CD4-positive, alpha-beta T cell treated with Interleukin-6 for 4 hours (primary cell): ENCODE measurements around the gene HADHB.
A peak's percentile ranks its signal among the peaks of the same experiment; 100 is the strongest.

Experiments
- DNase-seq: peaks from one replicate; pipeline ENCODE4 v3.0.0-alpha.2; 2020; ENCODE audit warnings: mixed read lengths

Gene HADHB

GRCh38 chr2:26244309-26245230 lies at the start of gene HADHB, which contains the start of gene HADHA:
HADHB (plus strand) TSS chr2:26244939; CDS start chr2:26254255, 9,316 bp downstream.
HADHA (minus strand) TSS chr2:26244632; CDS start chr2:26244596, 36 bp downstream.
- DNase-seq = peak; percentile 86

GRCh38 chr2:26195040-26195984 lies 49.4 kb upstream of the HADHB start:
- no peak for DNase-seq

GRCh38 chr2:26196683-26197418 lies 47.9 kb upstream of the HADHB start:
- no peak for DNase-seq

GRCh38 chr2:26197516-26197915 lies 47.2 kb upstream of the HADHB start:
- DNase-seq = no peak

GRCh38 chr2:26202981-26203490 lies 41.7 kb upstream of the HADHB start:
- DNase-seq = no peak

- DNase-seq = no peak
Observed at GRCh38 chr2:26203906-26204305, 40.8 kb upstream of the HADHB start.

DNA sequence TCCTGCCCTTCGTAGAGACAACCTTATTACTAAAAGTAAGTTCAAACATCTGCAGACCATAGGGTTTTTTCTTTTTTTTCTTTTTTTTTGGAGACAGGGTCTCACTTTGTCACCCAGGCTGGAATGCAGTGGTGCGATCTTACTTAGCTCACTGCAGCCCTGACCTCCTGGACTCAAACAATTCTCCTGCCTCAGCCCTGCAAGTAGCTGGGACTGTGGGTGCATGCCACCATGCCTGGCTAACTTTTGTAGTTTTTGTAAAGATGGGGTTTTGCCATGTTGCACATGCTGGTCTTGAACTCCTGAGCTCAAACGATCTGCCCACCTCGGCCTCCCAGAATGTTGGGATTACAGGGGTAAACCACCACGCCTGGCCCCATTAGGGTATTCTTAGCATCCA lies 32.7 kb upstream of the HADHB start:
- DNase-seq = no peak

DNA sequence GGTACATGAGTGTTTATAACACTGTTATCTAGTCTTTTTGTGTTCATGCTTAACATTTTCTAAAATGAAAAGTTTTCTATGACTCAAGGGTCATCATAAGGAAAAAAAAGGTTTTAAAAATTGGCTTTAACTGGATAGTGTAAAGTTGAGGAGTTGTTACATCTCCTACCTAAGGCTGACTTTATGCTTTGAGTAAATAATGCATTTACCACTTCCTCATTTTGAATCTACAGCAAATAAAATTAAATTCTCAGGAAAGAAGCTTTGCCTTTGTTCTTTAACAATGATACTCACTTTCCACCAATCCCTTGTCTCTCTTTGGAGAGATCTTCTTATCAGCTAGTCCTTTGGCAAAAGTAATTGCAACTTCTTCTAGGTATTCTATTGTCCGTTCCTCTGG lies 30.0 kb upstream of the HADHB start:
- no peak for DNase-seq

GRCh38 chr2:26215833-26216232 lies 28.9 kb upstream of the HADHB start:
- DNase-seq = no peak

DNA sequence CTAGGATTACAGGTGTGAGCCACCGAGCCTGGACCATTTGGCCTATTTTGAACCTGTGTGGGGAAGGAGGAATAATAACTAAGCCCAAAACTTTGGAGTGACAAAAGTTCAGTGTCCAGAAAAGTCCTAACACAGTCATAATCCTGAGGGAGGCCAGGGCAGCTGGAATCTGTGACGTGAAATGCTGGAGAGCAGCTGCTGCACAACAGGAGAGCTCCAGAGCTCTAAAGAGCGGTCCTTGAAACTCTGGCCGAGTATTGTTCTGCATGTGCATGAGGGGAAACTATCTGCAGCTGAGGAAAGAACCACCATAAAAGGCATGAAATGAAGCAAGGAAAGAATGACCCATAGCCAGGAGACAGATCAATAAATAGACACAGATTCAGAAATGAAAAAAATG lies 28.2 kb upstream of the HADHB start:
- DNase-seq = no peak

GRCh38 chr2:26217720-26218119 lies 27.0 kb upstream of the HADHB start:
- no peak for DNase-seq

GRCh38 chr2:26223018-26223417 lies 21.7 kb upstream of the HADHB start:
- no peak for DNase-seq

DNA sequence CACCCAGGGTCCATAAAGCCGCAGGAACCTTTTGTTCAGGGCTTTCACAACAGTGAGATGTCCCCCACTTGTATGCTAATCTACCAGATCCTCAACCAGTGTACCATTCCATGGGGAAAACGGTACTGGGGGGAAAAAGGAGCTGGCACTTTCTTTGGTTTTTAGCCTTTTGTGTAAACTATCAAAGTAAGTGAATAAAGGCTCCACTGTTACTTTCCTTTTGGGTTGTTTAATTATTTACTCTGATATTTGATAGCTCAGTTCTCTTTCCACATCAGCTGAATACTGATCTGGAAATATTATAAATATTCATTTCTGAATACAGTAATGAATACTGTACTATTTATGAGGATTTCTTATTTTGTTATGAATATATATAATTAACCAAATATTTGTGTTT lies 20.6 kb upstream of the HADHB start:
- DNase-seq = no peak

DNA sequence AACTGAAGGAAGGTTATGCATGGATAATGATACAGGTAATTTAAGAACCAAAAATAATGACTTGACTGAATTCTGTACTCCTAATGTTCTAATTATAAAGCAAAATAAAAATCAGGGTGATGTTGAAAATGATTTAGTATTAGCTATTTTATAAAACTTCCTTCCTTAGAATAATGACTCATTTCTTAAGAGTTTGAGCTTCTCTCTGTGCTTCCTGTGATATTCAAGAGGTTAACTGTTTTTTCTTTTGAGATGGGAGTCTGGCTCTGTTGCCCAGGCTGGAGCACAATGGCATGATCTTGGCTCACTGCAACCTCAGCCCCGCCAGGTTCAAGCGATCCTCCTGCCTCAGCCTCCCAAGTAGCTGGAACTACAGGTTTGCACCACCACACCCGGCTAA lies 15.1 kb upstream of the HADHB start:
- no peak for DNase-seq

GRCh38 chr2:26230806-26231205 lies 13.9 kb upstream of the HADHB start:
- no peak for DNase-seq

- DNase-seq = no peak
Observed at GRCh38 chr2:26235089-26235488, 9.7 kb upstream of the HADHB start.

DNA sequence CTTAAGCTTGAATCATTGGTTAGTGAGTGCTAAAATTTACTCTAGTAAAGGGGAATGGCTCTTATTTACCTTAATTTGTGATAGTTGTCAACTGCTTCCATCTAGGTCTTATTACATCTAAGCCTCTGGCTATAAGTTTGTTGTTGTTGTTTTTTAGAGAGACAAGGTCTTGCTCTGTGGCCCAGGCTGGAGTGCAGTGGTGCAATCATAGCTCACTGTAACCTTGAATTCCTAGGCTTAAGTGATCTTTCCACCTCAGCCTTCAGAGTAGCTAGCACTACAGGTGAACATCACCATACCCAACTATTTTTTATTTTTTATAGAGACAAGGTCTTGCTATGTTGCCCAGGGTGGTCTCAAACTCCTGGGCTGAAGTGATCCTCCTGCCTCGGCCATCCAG lies 6.9 kb upstream of the HADHB start:
- no peak for DNase-seq

- DNase-seq = no peak
Observed at GRCh38 chr2:26238311-26238958, 6.3 kb upstream of the HADHB start.

DNA sequence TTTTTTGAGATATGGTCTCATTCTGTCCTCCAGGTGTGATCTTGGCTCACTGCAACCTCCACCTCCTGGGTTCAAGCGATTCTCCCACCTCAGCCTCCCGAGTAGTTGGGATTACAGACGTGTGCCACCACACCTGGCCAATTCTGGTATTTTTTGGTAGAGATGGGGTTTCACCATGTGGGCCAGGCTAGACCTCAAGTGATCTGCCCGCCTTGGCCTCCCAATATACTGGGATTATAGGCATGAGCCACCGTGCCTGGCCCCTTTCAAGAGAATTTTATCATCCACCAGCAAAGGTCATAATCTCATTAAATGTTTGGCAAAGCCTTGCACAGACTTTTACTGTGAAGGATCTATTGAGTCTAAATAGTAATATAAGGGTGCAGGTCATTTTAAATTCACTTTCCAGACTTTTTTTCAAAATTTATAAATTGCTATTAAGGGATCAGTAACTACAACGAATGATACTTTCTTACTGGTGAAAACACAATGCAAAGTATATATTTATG lies 2.8 kb upstream of the HADHB start:
- no peak for DNase-seq

DNA sequence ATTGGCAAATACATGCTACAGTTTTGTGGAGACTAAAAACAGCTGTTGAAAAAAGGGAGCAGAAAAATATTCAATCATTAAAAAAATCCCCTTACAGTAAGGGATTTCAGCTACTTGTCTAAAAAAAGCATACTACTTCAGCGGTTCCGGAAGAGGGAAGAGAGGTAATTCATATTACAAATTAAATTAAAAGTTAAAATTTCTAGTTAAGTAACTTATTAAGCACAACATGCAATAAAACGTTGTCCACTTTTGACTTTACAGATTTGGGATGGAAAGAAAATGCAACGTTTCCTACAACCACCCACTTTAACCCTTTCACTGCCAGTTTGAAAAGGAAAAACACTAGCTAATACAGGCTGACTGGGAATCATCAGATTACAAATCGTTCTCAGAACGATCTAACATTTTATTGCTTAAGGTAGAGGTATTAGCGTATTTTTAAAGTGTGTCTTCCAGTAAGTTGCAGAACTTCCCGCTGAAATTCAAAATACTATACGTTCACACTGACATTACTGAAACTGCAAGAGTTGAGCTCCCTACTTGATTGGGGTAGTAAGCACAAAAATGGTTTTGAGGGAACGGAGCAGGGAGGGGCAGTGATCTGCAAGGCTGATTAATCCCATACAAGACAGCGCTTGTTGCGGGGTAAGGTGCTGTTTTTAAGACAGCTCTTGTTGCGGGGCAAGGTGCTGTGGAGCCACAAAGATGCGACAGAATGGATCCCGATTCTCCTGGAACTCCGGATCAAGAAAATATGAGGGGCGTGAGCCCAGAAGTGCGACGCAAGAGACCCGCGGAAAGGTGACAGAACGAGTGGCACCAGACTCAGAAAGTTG lies 1.1 kb upstream of the HADHB start:
- DNase-seq = no peak

DNA sequence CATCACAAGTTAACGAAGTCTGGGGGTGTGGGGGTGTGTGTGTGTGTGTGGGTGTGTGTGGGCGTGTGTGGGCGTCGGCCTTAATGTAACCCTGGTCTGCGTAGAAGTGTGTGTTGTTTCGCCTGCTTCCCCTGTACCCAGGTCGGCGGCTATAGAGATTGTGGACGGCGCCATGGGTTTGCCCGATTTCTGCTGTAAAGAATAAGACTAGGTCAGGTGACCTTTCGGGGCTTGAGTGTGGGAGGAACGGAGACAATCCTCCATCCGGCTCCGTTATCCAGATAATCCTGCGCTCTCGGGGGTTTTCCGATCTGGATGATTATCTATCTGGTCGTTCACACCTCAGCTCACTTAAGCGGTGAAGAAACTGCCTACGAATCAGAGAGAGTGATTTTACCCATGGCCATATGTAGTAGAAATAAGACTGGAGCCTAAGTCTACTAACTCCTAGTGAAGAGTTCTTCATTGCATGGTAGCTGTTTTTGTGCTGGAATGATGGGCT lies 543 bp downstream of the HADHB start:
- DNase-seq = peak; percentile 57
